Psoas muscle (tissue), 8 donors: ENCODE results near the gene LGI4. TPM values are rescaled to one million over a fixed set of nuclear protein-coding genes. Genes with fewer than 3 reads are reported as not detected.

ENCODE experiments used
- ATAC-seq, 4 donors: fragments of 200-7000 bp; cut with Tn5 transposase; one replicate each; pipeline ENCODE4 v1.9.1; 2020; ENCODE audit warnings: moderate library complexity in 3 of 4, mild to moderate bottlenecking in 2 of 4
- DNase-seq, 2 donors: peaks; one replicate each; pipeline ENCODE4 v3.0.0-alpha.2; 2020
- H3K27ac ChIP-seq: fragments of 200-600 bp; one replicate; pipeline ENCODE4 v1.8.0; 2022
- H3K27me3 ChIP-seq, 3 donors: fragments of 200-600 bp in 1 of 3; one replicate each; pipeline versions ENCODE4 v1.6.1 to v1.8.0; 2013 to 2022; ENCODE audit warnings: low read length in 2 of 3, mild to moderate bottlenecking in 2 of 3, moderate library complexity in 1 of 3; ENCODE audit not compliant: insufficient read depth in 3 of 3
- H3K36me3 ChIP-seq, 2 donors: fragments of 200-600 bp in 1 of 2; one replicate each; pipeline versions ENCODE4 v1.6.1 to v1.8.0; 2013 to 2022; ENCODE audit warnings: low read depth in 1 of 2, mild to moderate bottlenecking in 1 of 2, moderate library complexity in 1 of 2; ENCODE audit not compliant: insufficient read depth in 1 of 2
- H3K4me1 ChIP-seq: fragments of 200-600 bp; one replicate; pipeline ENCODE4 v1.8.0; 2022
- H3K4me3 ChIP-seq: fragments of 200-600 bp; one replicate; pipeline ENCODE4 v1.8.0; 2022; ENCODE audit warnings: mild to moderate bottlenecking
- H3K9me3 ChIP-seq: fragments of 200-600 bp; one replicate; pipeline ENCODE4 v1.8.0; 2022
- WGBS, 3 donors: extraction: QIAGEN DNeasy Blood & Tissue Kit; methylation state at CpG; one replicate each; pipeline versions ENCODE4 v1.1.6 to v1.1.7; 2013; 5-methylcytosine and 5-hydroxymethylcytosine counted together
- intact Hi-C, 2 donors: fragments of 100-400 bp; cut with DNase I; formaldehyde crosslinking; loops; one replicate each; pipeline versions ENCODE4 v1.11.0 to v1.14.2; 2022
- polyA plus RNA-seq, 3 donors: library from polyadenylated mRNA; stranded (reverse); fragments of 200-250 nt; gene quantifications; one replicate each; pipeline ENCODE4 v1.2.3, GENCODE V29; 2013
- total RNA-seq, 4 donors: library from RNA; stranded (reverse); fragmentation: NEBNext Ultra II Directional in 2 of 4; extraction: Animal tissue kit (Norgen Biotek cat#: 25700) in 2 of 4; gene quantifications; one replicate each; pipeline versions ENCODE4 v1.2.1 to v1.2.4, GENCODE V29; 2021 to 2023
- TF ChIP-seq, protein P1 (sequence below): fragments of 200-600 bp; IDR thresholded peaks from one replicate; pipeline ENCODE4 v1.8.0; 2022; ENCODE audit warnings: antibody characterized with exemption
- donor health status: healthy with polysubstance abuse.
- donor health status: DM: no; HTN: no; CAD: no; lungs with moderate emphysema.
- donor health status: Bipolar disorder and iron deficiency.
- donor health status: healthy.
- donor health status: DM: yes; HTN: yes; CAD: no.
- donor health status: DM: no; HTN: no; CAD: no.
- donor health status: DM: no; HTN: no; CAD: no.
- donor health status: DM: yes; HTN: yes; CAD: no.

The LGI4 gene
- total and polyA plus RNA-seq, 7 donors = 3.2 to 22.1 (median 16.2) TPM

- no peaks in the 10 kb centered on the region for H3K9me3 ChIP-seq
- H3K4me3 ChIP-seq = no peak overlapping the region
- no peaks in the 10 kb centered on the region for H3K36me3 ChIP-seq
- H3K4me1 ChIP-seq = peaks cover 9% of the 10 kb centered on the region
- DNase-seq = no peak
- WGBS, 3 donors = 83 to 90% (median 86%) methylated on average over 9 of the region's 9 CpGs
- no peak for ATAC-seq
- H3K27me3 ChIP-seq = no peaks in the 10 kb centered on the region
- TF ChIP-seq, protein P1, sequence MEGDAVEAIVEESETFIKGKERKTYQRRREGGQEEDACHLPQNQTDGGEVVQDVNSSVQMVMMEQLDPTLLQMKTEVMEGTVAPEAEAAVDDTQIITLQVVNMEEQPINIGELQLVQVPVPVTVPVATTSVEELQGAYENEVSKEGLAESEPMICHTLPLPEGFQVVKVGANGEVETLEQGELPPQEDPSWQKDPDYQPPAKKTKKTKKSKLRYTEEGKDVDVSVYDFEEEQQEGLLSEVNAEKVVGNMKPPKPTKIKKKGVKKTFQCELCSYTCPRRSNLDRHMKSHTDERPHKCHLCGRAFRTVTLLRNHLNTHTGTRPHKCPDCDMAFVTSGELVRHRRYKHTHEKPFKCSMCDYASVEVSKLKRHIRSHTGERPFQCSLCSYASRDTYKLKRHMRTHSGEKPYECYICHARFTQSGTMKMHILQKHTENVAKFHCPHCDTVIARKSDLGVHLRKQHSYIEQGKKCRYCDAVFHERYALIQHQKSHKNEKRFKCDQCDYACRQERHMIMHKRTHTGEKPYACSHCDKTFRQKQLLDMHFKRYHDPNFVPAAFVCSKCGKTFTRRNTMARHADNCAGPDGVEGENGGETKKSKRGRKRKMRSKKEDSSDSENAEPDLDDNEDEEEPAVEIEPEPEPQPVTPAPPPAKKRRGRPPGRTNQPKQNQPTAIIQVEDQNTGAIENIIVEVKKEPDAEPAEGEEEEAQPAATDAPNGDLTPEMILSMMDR = no peak
- peak overlapping the region; percentile 9 for H3K27ac ChIP-seq
- intact Hi-C loops = no loop called here
Measured at GRCh38 chr19:35119578-35120155, 15.2 kb downstream of the LGI4 start.

GRCh38 chr19:35119091-35119490 is 15.8 kb downstream of the LGI4 start:
- TF ChIP-seq, protein P1 = no peak
- Histone ChIP-seq H3K27me3 (no peaks in the 10 kb centered on the region), H3K9me3 (no peaks in the 10 kb centered on the region), H3K27ac (no peak overlapping the region), H3K4me3 (no peak overlapping the region), H3K36me3 (no peaks in the 10 kb centered on the region), H3K4me1 (peaks cover 8% of the 10 kb centered on the region)
- WGBS, 3 donors = 81 to 87% (median 84%) methylated on average over 14 of the region's 14 CpGs
- intact Hi-C loops = no loop called here
- DNase-seq (no peak), ATAC-seq (no peak)

- Histone ChIP-seq H3K36me3 (no peaks in the 10 kb centered on the region), H3K4me3 (no peak overlapping the region), H3K9me3 (no peaks in the 10 kb centered on the region), H3K4me1 (peaks cover 5% of the 10 kb centered on the region), H3K27ac (no peak overlapping the region), H3K27me3 (no peaks in the 10 kb centered on the region)
- ATAC-seq (no peak), DNase-seq (no peak)
- TF ChIP-seq, protein P1 = no peak
- intact Hi-C loops = no loop called here
- WGBS, 3 donors = 88 to 89% (median 89%) methylated on average over 12 to 13 of the region's 13 CpGs
Measured at GRCh38 chr19:35118268-35119020, 16.4 kb downstream of the LGI4 start.

DNA sequence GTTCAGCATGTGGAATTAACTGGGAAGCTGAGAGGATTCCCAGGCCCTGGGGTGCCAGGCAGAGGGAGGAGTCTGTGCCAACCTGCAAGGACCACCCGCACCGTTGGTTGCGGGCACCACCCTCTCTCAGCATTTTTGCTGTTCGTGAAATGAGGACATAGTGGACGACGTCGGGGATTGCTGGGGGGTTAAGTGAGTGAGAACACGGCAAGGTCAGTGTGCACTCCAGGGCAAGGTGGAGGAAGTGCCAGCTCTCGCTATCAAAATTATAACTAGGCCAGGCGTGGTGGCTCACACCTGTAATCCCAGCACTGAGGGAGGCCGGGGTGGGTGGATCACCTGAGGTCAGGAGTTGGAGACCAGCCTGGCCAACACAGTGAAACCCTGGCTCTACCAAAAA is 17.1 kb downstream of the LGI4 start:
- Histone ChIP-seq H3K4me3 (no peak overlapping the region), H3K9me3 (no peaks in the 10 kb centered on the region), H3K4me1 (no peaks in the 10 kb centered on the region), H3K27me3 (no peaks in the 10 kb centered on the region), H3K36me3 (no peaks in the 10 kb centered on the region), H3K27ac (no peak overlapping the region)
- no peak for DNase-seq
- ATAC-seq = no peak
- intact Hi-C loops = no loop called here
- TF ChIP-seq, protein P1 = no peak
- WGBS, 3 donors = 75 to 83% (median 81%) methylated on average over 11 of the region's 11 CpGs
